ENCODE measurements around the gene ZNF358. TPM values are rescaled to one million over a fixed set of nuclear protein-coding genes. Genes with fewer than 3 reads are reported as not detected.
"Not testable (repeated sequence)": the region's sequence is repeated elsewhere in the genome, so short reads cannot be mapped to it uniquely, and the experiment has no call there.

ZNF358 gene
- total RNA-seq, 1 experiment from 2014 or later, result 30.2 TPM

GRCh38 chr19:7535998-7536695 lies 20.2 kb downstream of the ZNF358 start:
- intact Hi-C loops (cut with micrococcal nuclease; ENCODE audit: unreplicated experiment) (no loop called here), in situ Hi-C loops (cut with HindIII; ENCODE audit: low pct_unique_long_range_greater_than_20kb, low sequenced_read_pairs) (no loop called here)
- ChIA-PET POLR2A (no interaction called here), CTCF (no interaction called here)
- Histone ChIP-seq H3K4me3 (ENCODE audit: low read depth in 2 of 2, low read length in 2 of 2) (peak overlapping the region; percentile 78 to 83), H3K27me3 (ENCODE audit: control insufficient read depth, insufficient read depth, low read length) (no peaks in the 10 kb centered on the region), H3K36me3 (ENCODE audit: control insufficient read depth, insufficient read depth, low read length) (peaks cover 8% of the 10 kb centered on the region; the same call in 1 of the 2 replicates), H3K4me1 (ENCODE audit: control insufficient read depth, insufficient read depth, low read length) (0 out of 2 replicates have a peak, but pooled peaks cover 7% of the 10 kb centered on the region), H3K27ac (ENCODE audit: low read length) (0 out of 2 replicates have a peak overlapping the region, but pooled peaks have one; percentile 29), H3K9me3 (ENCODE audit: control insufficient read depth, insufficient read depth, low read depth, low read length) (no peaks in the 10 kb centered on the region)
- ATAC-seq (no peak), DNase-seq (ENCODE audit: low read depth, low spot score) (no peak)
- TF ChIP-seq CTCF (IDR thresholded peaks at IDR 0.05) (no peak), TCF7L2 (IDR thresholded peaks at IDR 0.05; ENCODE audit: low read depth, low read length) (no peak), SIN3A (IDR thresholded peaks at IDR 0.05; ENCODE audit: borderline replicate concordance, insufficient read depth, low read depth, low read length) (no peak), REST (IDR thresholded peaks at IDR 0.05; ENCODE audit: insufficient read depth in 1 of 2, low read depth in 2 of 2, low read length in 1 of 2) (no peak), POLR2AphosphoS5 (IDR thresholded peaks at IDR 0.05; ENCODE audit: low read depth, low read length) (no peak)
- BruUV-seq (replicated peaks), result no TSS peak

GRCh38 chr19:7538990-7539389 lies 23.1 kb downstream of the ZNF358 start:
- in situ Hi-C loops (cut with HindIII; ENCODE audit: low pct_unique_long_range_greater_than_20kb, low sequenced_read_pairs); H3K36me3 ChIP-seq (ENCODE audit: control insufficient read depth, insufficient read depth, low read length); ATAC-seq; BruUV-seq (replicated peaks); DNase-seq (ENCODE audit: low read depth, low spot score); POLR2A ChIA-PET; intact Hi-C loops (cut with micrococcal nuclease; ENCODE audit: unreplicated experiment); H3K27me3 ChIP-seq (ENCODE audit: control insufficient read depth, insufficient read depth, low read length); H3K4me3 ChIP-seq (ENCODE audit: low read depth in 2 of 2, low read length in 2 of 2); H3K9me3 ChIP-seq (ENCODE audit: control insufficient read depth, insufficient read depth, low read depth, low read length); H3K27ac ChIP-seq (ENCODE audit: low read length); H3K4me1 ChIP-seq (ENCODE audit: control insufficient read depth, insufficient read depth, low read length); CTCF ChIA-PET: not testable (repeated sequence)

GRCh38 chr19:7539827-7540425 lies 24.0 kb downstream of the ZNF358 start:
- Histone ChIP-seq H3K4me3 (ENCODE audit: low read depth in 2 of 2, low read length in 2 of 2) (no peak overlapping the region), H3K9me3 (ENCODE audit: control insufficient read depth, insufficient read depth, low read depth, low read length) (no peaks in the 10 kb centered on the region), H3K27me3 (ENCODE audit: control insufficient read depth, insufficient read depth, low read length) (no peaks in the 10 kb centered on the region), H3K27ac (ENCODE audit: low read length) (no peak overlapping the region), H3K4me1 (ENCODE audit: control insufficient read depth, insufficient read depth, low read length) (no peaks in the 10 kb centered on the region), H3K36me3 (ENCODE audit: control insufficient read depth, insufficient read depth, low read length) (peaks cover 5% of the 10 kb centered on the region; the same call in 1 of the 2 replicates)
- ATAC-seq, result no peak
- ChIA-PET CTCF (interaction anchor here (0.7 kb wide), 1 partner anchor 104 kb away, joined by 4 read pairs; no protein-coding TSS in a partner anchor), POLR2A (no interaction called here)
- DNase-seq (ENCODE audit: low read depth, low spot score), result no peak
- BruUV-seq (replicated peaks), result no TSS peak
- TF ChIP-seq REST (IDR thresholded peaks at IDR 0.05; ENCODE audit: insufficient read depth in 1 of 2, low read depth in 2 of 2, low read length in 1 of 2) (no peak), SIN3A (IDR thresholded peaks at IDR 0.05; ENCODE audit: borderline replicate concordance, insufficient read depth, low read depth, low read length) (no peak), POLR2AphosphoS5 (IDR thresholded peaks at IDR 0.05; ENCODE audit: low read depth, low read length) (no peak), TCF7L2 (IDR thresholded peaks at IDR 0.05; ENCODE audit: low read depth, low read length) (no peak), CTCF (IDR thresholded peaks at IDR 0.05) (no peak)
- in situ Hi-C loops (cut with HindIII; ENCODE audit: low pct_unique_long_range_greater_than_20kb, low sequenced_read_pairs), result no loop called here
- intact Hi-C loops (cut with micrococcal nuclease; ENCODE audit: unreplicated experiment), result no loop called here

Data from Panc1 (cell line).